Measurements from ENCODE around the gene LRP1. TPM values are rescaled to one million over a fixed set of nuclear protein-coding genes. Genes with fewer than 3 reads are reported as not detected.

LRP1 gene
- total RNA-seq, 2 donors from 2014 or later = 663 to 755 TPM

DNA sequence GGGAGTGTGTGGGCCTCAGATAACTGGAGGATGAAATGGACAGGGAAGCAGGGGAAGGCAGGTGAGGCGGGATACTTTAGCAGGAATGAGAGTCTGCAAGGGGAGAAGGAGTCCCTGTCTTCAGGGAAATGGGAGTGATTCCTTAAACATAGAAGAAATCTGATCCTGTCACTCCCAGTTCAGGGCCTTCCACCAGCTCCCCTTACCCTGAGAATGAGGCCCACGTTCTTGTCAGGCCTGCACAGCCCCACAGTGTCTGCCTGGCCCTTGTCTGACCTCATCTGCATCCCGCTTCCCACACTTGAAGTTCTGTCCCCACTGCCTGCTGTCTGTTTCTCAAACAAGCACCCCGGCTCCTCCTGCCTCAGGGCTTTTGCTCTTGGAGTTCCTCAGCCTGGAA, 31.8 kb downstream of the LRP1 start:
- H3K4me1 ChIP-seq (ENCODE audit: control insufficient read depth in 1 of 2, low read depth in 2 of 2) = peaks cover 16 to 26% of the 10 kb centered on the region in 2 donors
- DNase-seq (ENCODE audit: low spot score) = no peak
- H3K27ac ChIP-seq = peak overlapping the region; percentile 23 to 45
- no peaks in the 10 kb centered on the region for H3K27me3 ChIP-seq (replicated peaks; ENCODE audit: insufficient read depth)
- no peak for ATAC-seq (ENCODE audit: insufficient number of reproducible peaks, low FRiP score, low read depth)
- H3K9me3 ChIP-seq = no peaks in the 10 kb centered on the region
- TF ChIP-seq, protein P1, sequence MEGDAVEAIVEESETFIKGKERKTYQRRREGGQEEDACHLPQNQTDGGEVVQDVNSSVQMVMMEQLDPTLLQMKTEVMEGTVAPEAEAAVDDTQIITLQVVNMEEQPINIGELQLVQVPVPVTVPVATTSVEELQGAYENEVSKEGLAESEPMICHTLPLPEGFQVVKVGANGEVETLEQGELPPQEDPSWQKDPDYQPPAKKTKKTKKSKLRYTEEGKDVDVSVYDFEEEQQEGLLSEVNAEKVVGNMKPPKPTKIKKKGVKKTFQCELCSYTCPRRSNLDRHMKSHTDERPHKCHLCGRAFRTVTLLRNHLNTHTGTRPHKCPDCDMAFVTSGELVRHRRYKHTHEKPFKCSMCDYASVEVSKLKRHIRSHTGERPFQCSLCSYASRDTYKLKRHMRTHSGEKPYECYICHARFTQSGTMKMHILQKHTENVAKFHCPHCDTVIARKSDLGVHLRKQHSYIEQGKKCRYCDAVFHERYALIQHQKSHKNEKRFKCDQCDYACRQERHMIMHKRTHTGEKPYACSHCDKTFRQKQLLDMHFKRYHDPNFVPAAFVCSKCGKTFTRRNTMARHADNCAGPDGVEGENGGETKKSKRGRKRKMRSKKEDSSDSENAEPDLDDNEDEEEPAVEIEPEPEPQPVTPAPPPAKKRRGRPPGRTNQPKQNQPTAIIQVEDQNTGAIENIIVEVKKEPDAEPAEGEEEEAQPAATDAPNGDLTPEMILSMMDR (IDR thresholded peaks at IDR 0.05) = no peak
- H3K36me3 ChIP-seq = peaks cover 85% of the 10 kb centered on the region
- no peak overlapping the region for H3K4me3 ChIP-seq

DNA sequence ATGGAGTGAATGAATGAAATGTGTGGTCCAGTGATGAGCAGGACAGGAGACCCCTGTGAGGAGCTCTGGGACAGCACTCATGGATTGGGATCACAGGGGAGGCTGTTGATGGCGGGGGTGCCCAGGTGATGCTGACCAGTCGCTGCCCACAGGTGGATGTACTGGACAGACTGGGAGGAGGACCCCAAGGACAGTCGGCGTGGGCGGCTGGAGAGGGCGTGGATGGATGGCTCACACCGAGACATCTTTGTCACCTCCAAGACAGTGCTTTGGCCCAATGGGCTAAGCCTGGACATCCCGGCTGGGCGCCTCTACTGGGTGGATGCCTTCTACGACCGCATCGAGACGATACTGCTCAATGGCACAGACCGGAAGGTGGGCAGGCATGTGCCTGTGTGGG, 32.5 kb downstream of the LRP1 start:
- DNase-seq (ENCODE audit: low spot score) (no peak), ATAC-seq (ENCODE audit: insufficient number of reproducible peaks, low FRiP score, low read depth) (no peak)
- no peak overlapping the region for H3K4me3 ChIP-seq
- no peak overlapping the region for H3K27ac ChIP-seq
- peaks cover 80% of the 10 kb centered on the region for H3K36me3 ChIP-seq
- H3K9me3 ChIP-seq = no peaks in the 10 kb centered on the region
- H3K4me1 ChIP-seq (ENCODE audit: control insufficient read depth in 1 of 2, low read depth in 2 of 2) = peaks cover 16 to 26% of the 10 kb centered on the region in 2 donors
- H3K27me3 ChIP-seq (replicated peaks; ENCODE audit: insufficient read depth) = no peaks in the 10 kb centered on the region
- TF ChIP-seq, protein P1 (IDR thresholded peaks at IDR 0.05) = no peak

DNA sequence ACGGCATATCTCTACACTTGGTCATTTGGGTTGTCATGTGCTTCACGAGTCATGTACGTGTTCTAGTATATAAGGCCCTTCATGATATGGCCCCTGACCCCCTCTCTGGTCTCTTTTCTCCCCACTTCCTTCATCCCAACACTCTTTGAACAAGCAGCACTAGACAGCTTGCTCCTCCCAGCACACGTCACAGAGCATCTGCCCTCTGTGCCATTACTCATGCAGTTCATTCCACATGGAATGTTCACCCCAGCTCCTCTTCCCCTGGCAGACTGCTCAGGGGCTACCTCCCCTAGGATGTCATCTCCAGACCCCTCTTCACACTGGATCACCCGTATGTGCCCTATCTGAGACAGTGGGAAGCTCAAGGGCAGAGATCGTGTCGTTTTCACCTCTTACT, 33.2 kb downstream of the LRP1 start:
- Histone ChIP-seq H3K27me3 (replicated peaks; ENCODE audit: insufficient read depth) (no peaks in the 10 kb centered on the region), H3K9me3 (no peaks in the 10 kb centered on the region), H3K36me3 (peaks cover 81% of the 10 kb centered on the region), H3K27ac (no peak overlapping the region), H3K4me3 (no peak overlapping the region), H3K4me1 (ENCODE audit: control insufficient read depth in 1 of 2, low read depth in 2 of 2) (peaks cover 16 to 26% of the 10 kb centered on the region in 2 donors)
- ATAC-seq (ENCODE audit: insufficient number of reproducible peaks, low FRiP score, low read depth) = no peak
- TF ChIP-seq, protein P1 (IDR thresholded peaks at IDR 0.05) = no peak
- no peak for DNase-seq (ENCODE audit: low spot score)

DNA sequence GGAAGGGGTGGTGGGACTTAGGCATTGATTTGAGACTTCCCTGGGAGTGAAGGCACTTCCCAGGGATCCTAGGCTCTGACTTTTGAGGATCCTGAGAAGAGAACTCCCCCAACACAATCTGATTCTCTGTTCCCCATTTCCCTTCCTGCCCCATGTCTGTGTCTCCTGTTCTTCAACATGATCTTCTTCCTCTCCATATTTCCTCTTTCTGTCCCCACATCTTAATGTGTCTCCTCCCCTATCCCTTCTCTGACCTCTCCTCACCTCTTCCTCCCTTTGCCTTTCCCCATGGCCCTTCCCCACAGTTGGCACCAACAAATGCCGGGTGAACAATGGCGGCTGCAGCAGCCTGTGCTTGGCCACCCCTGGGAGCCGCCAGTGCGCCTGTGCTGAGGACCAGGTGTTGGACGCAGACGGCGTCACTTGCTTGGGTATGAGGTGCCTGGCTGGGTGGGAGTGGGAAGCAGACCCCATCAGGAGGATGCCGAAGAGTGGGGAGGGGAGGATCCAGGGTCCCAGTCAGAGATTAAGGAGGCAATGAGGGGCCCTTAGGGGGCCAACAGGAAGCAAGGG, 34.4 kb downstream of the LRP1 start:
- Histone ChIP-seq H3K4me1 (ENCODE audit: control insufficient read depth in 1 of 2, low read depth in 2 of 2) (peaks cover 13 to 22% of the 10 kb centered on the region in 2 donors), H3K27ac (peak overlapping the region; percentile 6 to 20), H3K9me3 (no peaks in the 10 kb centered on the region), H3K4me3 (no peak overlapping the region), H3K27me3 (replicated peaks; ENCODE audit: insufficient read depth) (no peaks in the 10 kb centered on the region), H3K36me3 (peaks cover 81% of the 10 kb centered on the region)
- ATAC-seq (ENCODE audit: insufficient number of reproducible peaks, low FRiP score, low read depth) = no peak
- DNase-seq (ENCODE audit: low spot score) = no peak
- TF ChIP-seq, protein P1 (IDR thresholded peaks at IDR 0.05) = no peak

DNA sequence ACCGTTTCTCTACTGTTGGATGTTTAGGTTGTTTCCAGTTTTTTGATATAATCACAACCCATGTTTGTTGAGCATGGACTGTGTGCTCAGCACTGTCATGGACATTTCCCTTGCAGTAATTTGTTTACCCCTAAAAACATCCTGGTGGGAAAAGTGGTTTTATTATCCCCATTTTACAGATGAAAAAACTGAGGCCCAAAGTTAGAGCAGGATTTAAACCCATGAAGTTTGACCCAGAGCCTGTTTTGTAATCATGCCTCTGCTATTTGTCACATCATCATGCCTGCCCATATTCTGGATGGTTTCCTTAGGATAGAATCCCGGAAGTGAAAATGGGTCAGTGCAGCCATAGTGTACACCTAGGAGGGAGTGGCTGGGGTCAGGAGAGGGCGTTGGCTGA, 36.2 kb downstream of the LRP1 start:
- H3K27ac ChIP-seq = no peak overlapping the region
- peaks cover 83% of the 10 kb centered on the region for H3K36me3 ChIP-seq
- H3K4me1 ChIP-seq (ENCODE audit: control insufficient read depth in 1 of 2, low read depth in 2 of 2) = peaks cover 3 to 4% of the 10 kb centered on the region in 2 donors
- H3K9me3 ChIP-seq = no peaks in the 10 kb centered on the region
- DNase-seq (ENCODE audit: low spot score) (no peak), ATAC-seq (ENCODE audit: insufficient number of reproducible peaks, low FRiP score, low read depth) (no peak)
- TF ChIP-seq, protein P1 (IDR thresholded peaks at IDR 0.05) = no peak
- H3K4me3 ChIP-seq = no peak overlapping the region
- no peaks in the 10 kb centered on the region for H3K27me3 ChIP-seq (replicated peaks; ENCODE audit: insufficient read depth)
